Heart left ventricle (tissue), 16 donors: ENCODE measurements around the gene SASH3. TPM values are rescaled to one million over a fixed set of nuclear protein-coding genes. Genes with fewer than 3 reads are reported as not detected.

Source experiments
- ATAC-seq, 4 donors: fragments of 200-7000 bp; cut with Tn5 transposase; one replicate each; pipeline ENCODE4 v1.9.1; 2020 to 2022; ENCODE audit warnings: moderate library complexity in 4 of 4, mild to moderate bottlenecking in 3 of 4, moderate number of reproducible peaks in 1 of 4
- DNase-seq, 5 donors: peaks; one replicate each; pipeline ENCODE4 v3.0.0-alpha.2; 2020
- H3K27ac ChIP-seq, 12 donors: fragments of 200-600 bp; sonication (generic) in 4 of 12; one replicate each; pipeline versions ENCODE4 v1.5.0 to v1.8.0; 2016 to 2022; ENCODE audit warnings: mild to moderate bottlenecking in 2 of 12
- H3K27me3 ChIP-seq, 9 donors: fragments of 200-600 bp; sonication (generic) in 2 of 9; one replicate each; pipeline versions ENCODE4 v1.5.1 to v1.8.0; 2016 to 2022; ENCODE audit warnings: mild to moderate bottlenecking in 3 of 9
- H3K36me3 ChIP-seq, 9 donors: fragments of 200-600 bp; sonication (generic) in 2 of 9; one replicate each; pipeline versions ENCODE4 v1.5.0 to v1.8.0; 2018 to 2022; ENCODE audit warnings: mild to moderate bottlenecking in 2 of 9
- H3K4me1 ChIP-seq, 12 donors: fragments of 200-600 bp; sonication (generic) in 4 of 12; one replicate each; pipeline versions ENCODE4 v1.5.0 to v1.8.0; 2016 to 2022; ENCODE audit warnings: mild to moderate bottlenecking in 3 of 12
- H3K4me3 ChIP-seq, 12 donors: fragments of 200-600 bp; sonication (generic) in 4 of 12; one replicate each; pipeline versions ENCODE4 v1.5.0 to v1.8.0; 2017 to 2022; ENCODE audit warnings: mild to moderate bottlenecking in 9 of 12, moderate library complexity in 4 of 12
- H3K9me3 ChIP-seq, 12 donors: fragments of 200-600 bp; sonication (generic) in 4 of 12; one replicate each; pipeline versions ENCODE4 v1.5.0 to v1.8.0; 2016 to 2022; ENCODE audit warnings: mild to moderate bottlenecking in 1 of 12
- POLR2A ChIP-seq, 2 donors: fragments of 450-650 bp; IDR thresholded peaks; one replicate each; pipeline ENCODE4 v1.6.1; 2017; ENCODE audit warnings: antibody characterized with exemption in 2 of 2, mild to moderate bottlenecking in 2 of 2, moderate library complexity in 2 of 2
- WGBS, 4 donors: extraction: QIAGEN DNeasy Blood & Tissue Kit in 2 of 4; methylation state at CpG; one replicate each; pipeline versions ENCODE4 v1.1.5 to v1.1.7; 2013 to 2018; 5-methylcytosine and 5-hydroxymethylcytosine counted together
- intact Hi-C, 10 donors: fragments of 100-400 bp; cut with DNase I; formaldehyde crosslinking; loops; one replicate each; pipeline versions ENCODE4 v1.11.1 to v1.14.2; 2022
- polyA plus RNA-seq, 2 donors: library from polyadenylated mRNA; stranded (reverse); fragments of 200-250 nt; gene quantifications; one replicate each; pipeline ENCODE4 v1.2.3, GENCODE V29; 2013
- total RNA-seq, 9 donors: library from RNA; depleted of rRNA in 2 of 9; stranded (reverse); fragments of >200 nt in 2 of 9; fragmentation: NEBNext Ultra II Directional in 3 of 9; extraction: Animal tissue kit (Norgen Biotek cat#: 25700) in 3 of 9; gene quantifications; one replicate each; pipeline versions ENCODE4 v1.1.0 to v1.2.4, GENCODE V29; 2016 to 2023
- TF ChIP-seq, protein P1 (sequence below), 12 donors: fragments of 200-600 bp; sonication (generic) in 4 of 12; IDR thresholded peaks; one replicate each; pipeline versions ENCODE4 v1.5.0 to v1.8.0; 2018 to 2022; ENCODE audit warnings: antibody characterized with exemption in 12 of 12, mild to moderate bottlenecking in 5 of 12
- donor health status: ischemic (EF 13 %, LVEDD 7.1; RV severe dilation, severe dysfunction).
- donor health status: healthy with polysubstance abuse.
- donor health status: DM: no; HTN: yes; CAD: no.
- donor health status: DM: no; HTN: no; CAD: no.
- donor health status: ischemic (EF 25% LVEDD 6.9; RV normal size, moderate dysfunction).
- donor health status: ischemic (EF 25% LVEDD 5.7; RV mildly dilated, moderate dysfunction).
- donor health status: healthy.
- donor health status: DM: yes; HTN: yes; CAD: no.
- donor health status: ischemic (EF 35%, LVEDD 5.7; RV mildly dilated, moderate dysfunction).
- donor health status: nonischemic (EF 11% LVEDD 7.7; RV severe dilation, severe dysfunction).
- donor health status: DM: yes; HTN: yes; CAD: no.
- donor health status: PGD.
- donor health status: ischemic (EF 29% LVEDD 5.4; RV normal size, mild dysfunction).
- donor health status: nonischemic (EF 23%, LVEDD 6.1; RV moderate dilation, normal function).

SASH3 gene
- total and polyA plus RNA-seq, 11 donors, result 0.61 to 27.8 (median 1.6) TPM

DNA sequence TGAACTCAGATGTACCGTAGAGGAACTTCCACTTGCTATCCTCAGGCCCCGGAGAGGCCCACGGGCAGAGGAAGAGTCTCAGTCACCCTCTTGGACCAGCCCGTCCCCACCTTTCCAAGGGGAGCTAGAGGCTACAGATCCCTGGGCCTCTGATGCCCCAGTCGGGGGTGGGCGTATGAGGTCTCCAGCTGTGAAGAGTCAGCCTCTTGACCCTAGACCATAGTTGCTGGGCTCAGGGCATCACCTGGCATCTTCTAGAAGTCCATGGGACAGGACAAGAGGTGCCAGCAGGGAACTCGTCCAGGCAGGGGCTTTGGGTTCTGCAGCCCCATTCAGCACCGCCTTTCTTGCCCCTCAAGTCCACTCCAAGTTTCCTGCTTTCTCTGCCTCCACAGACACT lies 11.6 kb downstream of the SASH3 start:
- no peak for ATAC-seq
- 65 to 96% (median 90%) methylated on average over 7 to 8 of the region's 8 CpGs for WGBS, 4 donors
- no peak overlapping the region for H3K4me3 ChIP-seq

DNA sequence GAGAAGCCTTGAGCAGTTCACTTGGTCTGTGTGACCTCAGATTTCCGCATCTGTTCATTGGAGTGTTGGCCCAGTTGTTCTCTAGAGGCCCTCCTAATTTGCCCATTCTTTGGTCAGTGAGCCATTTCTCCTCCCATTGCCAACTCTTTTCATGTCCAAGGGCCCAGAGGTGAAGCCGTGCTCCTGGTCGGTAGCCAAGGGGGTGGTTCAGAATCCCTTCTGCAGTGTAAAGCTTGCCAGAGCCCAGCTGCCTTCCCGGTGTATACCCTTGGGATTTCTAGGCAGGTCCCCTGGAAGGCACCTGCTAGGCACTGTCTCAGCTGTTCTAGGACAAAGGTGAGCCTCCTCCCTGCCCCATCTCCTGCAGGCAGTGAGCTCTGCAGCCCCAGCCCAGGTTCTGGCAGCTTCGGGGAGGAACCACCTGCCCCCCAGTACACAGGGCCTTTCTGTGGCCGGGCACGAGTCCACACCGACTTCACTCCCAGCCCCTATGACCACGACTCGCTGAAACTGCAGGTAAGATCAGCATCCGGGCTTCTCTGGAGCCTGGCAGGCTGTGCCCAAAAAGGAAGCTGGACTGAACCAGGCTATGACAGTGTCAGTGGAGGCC lies 12.3 kb downstream of the SASH3 start:
- TF ChIP-seq, protein P1, sequence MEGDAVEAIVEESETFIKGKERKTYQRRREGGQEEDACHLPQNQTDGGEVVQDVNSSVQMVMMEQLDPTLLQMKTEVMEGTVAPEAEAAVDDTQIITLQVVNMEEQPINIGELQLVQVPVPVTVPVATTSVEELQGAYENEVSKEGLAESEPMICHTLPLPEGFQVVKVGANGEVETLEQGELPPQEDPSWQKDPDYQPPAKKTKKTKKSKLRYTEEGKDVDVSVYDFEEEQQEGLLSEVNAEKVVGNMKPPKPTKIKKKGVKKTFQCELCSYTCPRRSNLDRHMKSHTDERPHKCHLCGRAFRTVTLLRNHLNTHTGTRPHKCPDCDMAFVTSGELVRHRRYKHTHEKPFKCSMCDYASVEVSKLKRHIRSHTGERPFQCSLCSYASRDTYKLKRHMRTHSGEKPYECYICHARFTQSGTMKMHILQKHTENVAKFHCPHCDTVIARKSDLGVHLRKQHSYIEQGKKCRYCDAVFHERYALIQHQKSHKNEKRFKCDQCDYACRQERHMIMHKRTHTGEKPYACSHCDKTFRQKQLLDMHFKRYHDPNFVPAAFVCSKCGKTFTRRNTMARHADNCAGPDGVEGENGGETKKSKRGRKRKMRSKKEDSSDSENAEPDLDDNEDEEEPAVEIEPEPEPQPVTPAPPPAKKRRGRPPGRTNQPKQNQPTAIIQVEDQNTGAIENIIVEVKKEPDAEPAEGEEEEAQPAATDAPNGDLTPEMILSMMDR (IDR thresholded peaks at IDR 0.05), result no peak
- no peak for TF ChIP-seq POLR2A (IDR thresholded peaks at IDR 0.05)
- ATAC-seq, result no peak
- Histone ChIP-seq H3K27ac (no peak overlapping the region), H3K4me1 (no peaks in the 10 kb centered on the region), H3K4me3 (no peak overlapping the region), H3K36me3 (peaks cover 0 to 36% (median 0%) of the 10 kb centered on the region in 9 donors), H3K9me3 (no peaks in the 10 kb centered on the region), H3K27me3 (no peaks in the 10 kb centered on the region)
- no peak for DNase-seq
- intact Hi-C loops, result no loop called here
- 74 to 85% (median 83%) methylated on average over 11 of the region's 11 CpGs for WGBS, 4 donors

More for the DNA sequence above, 11.6 kb downstream of the SASH3 start:
- TF ChIP-seq, protein P1 (IDR thresholded peaks at IDR 0.05), result no peak
- TF ChIP-seq POLR2A (IDR thresholded peaks at IDR 0.05), result no peak
- H3K36me3 ChIP-seq, result peaks cover 0 to 34% (median 0%) of the 10 kb centered on the region in 9 donors
- DNase-seq, result no peak
- no peaks in the 10 kb centered on the region for H3K27me3 ChIP-seq
- intact Hi-C loops, result no loop called here
- H3K27ac ChIP-seq, result no peak overlapping the region
- H3K9me3 ChIP-seq, result no peaks in the 10 kb centered on the region
- no peaks in the 10 kb centered on the region for H3K4me1 ChIP-seq

DNA sequence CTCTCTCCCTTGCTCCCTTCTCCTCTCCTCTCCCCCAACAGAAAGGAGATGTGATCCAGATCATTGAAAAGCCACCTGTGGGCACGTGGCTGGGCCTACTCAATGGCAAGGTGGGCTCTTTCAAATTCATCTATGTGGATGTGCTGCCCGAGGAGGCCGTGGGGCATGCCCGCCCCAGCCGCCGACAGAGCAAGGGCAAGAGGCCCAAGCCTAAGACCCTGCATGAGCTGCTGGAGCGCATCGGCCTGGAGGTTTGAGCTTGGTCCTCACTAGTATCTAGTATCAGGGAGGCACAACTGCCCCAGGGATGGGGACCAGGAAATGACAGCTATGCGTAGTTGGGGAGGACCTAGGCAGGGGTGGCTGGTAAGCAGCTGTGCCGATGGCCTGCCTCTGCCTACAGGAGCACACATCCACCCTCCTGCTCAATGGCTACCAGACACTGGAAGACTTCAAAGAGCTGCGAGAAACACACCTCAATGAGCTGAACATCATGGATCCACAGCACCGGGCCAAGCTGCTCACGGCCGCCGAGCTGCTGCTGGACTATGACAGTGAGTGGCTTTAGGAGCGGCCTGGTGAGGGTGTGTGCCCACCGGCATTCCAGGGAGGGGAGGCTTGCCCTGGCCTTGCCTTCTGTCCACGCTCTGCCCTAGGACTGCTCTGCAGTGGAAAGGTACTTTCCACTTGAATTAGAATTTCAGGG lies 13.0 kb downstream of the SASH3 start:
- no peak for ATAC-seq
- no peaks in the 10 kb centered on the region for H3K27me3 ChIP-seq
- TF ChIP-seq POLR2A (IDR thresholded peaks at IDR 0.05), result no peak
- TF ChIP-seq, protein P1 (IDR thresholded peaks at IDR 0.05), result no peak
- 86 to 96% (median 94%) methylated on average over 16 to 18 of the region's 18 CpGs for WGBS, 4 donors
- intact Hi-C loops, result no loop called here
- no peak for DNase-seq
- no peaks in the 10 kb centered on the region for H3K9me3 ChIP-seq
- H3K4me1 ChIP-seq, result no peaks in the 10 kb centered on the region
- H3K4me3 ChIP-seq, result no peak overlapping the region
- H3K27ac ChIP-seq, result no peak overlapping the region
- H3K36me3 ChIP-seq, result peaks cover 0 to 38% (median 0%) of the 10 kb centered on the region in 9 donors

DNA sequence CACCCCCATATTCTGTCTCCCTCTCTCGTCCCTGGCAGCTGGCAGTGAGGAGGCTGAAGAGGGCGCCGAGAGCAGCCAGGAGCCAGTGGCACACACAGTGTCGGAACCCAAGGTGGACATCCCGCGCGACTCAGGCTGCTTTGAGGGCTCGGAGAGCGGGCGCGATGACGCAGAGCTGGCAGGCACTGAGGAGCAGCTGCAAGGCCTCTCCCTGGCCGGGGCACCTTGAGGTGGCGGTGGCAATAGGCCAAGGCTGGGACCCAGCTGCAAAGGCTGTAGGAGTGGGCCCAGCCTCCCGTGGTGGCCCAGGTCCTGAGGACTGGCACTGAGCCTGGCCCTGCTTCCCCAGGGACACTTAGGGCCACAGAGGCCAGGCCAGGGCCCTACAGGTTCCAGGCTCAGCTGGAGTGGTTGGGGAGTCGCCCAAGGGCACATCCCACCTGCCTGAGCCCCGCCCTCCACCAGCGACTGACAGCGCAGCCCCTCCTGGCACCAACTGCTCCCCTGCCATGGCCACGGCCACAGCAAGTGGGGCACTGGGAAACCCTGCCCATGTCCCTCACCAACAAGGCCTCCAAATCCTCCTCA lies 13.9 kb downstream of the SASH3 start:
- DNase-seq (no peak), ATAC-seq (peak in 1 of 4 donors; percentile 24)
- peaks cover 0 to 32% (median 0%) of the 10 kb centered on the region in 9 donors for H3K36me3 ChIP-seq
- H3K4me1 ChIP-seq, result no peaks in the 10 kb centered on the region
- H3K27me3 ChIP-seq, result no peaks in the 10 kb centered on the region
- H3K9me3 ChIP-seq, result no peaks in the 10 kb centered on the region
- TF ChIP-seq POLR2A (IDR thresholded peaks at IDR 0.05), result no peak
- TF ChIP-seq, protein P1 (IDR thresholded peaks at IDR 0.05), result no peak
- WGBS, 4 donors, result 82 to 86% (median 86%) methylated on average over 18 to 20 of the region's 20 CpGs
- intact Hi-C loops, result no loop called here
- no peak overlapping the region for H3K27ac ChIP-seq
- no peak overlapping the region for H3K4me3 ChIP-seq
